GM23338 (cell line): Measurements from ENCODE around the gene TNNT3. TPM values are rescaled to one million over a fixed set of nuclear protein-coding genes. Genes with fewer than 3 reads are reported as not detected.

Experiments
- ATAC-seq: fragments of 200-7000 bp; cut with Tn5 transposase; 3 replicates; pipeline ENCODE4 v1.9.1; 2020
- DNase-seq: peaks from one replicate; pipeline ENCODE4 v3.0.0-alpha.2; 2015; ENCODE audit warnings: low spot score
- H2AFZ ChIP-seq: fragments of 200-600 bp; sonication (generic); 2 replicates; pipeline ENCODE4 v1.8.0; 2016; ENCODE audit warnings: antibody characterized with exemption, mild to moderate bottlenecking, moderate library complexity
- H3F3A ChIP-seq: fragments of 200-600 bp; sonication (generic); replicated peaks from 2 replicates; pipeline ENCODE4 v1.8.0; 2017; ENCODE audit warnings: antibody characterized with exemption, mixed run types, low read depth
- H3K27ac ChIP-seq: fragments of 200-600 bp; sonication (generic); 2 replicates; pipeline ENCODE4 v1.6.1; 2016; ENCODE audit warnings: low read depth
- H3K27me3 ChIP-seq: fragments of 200-600 bp; sonication (generic); 2 replicates; pipeline ENCODE4 v1.8.0; 2016; ENCODE audit warnings: mild to moderate bottlenecking, mixed run types, moderate library complexity; ENCODE audit not compliant: insufficient read depth
- H3K36me3 ChIP-seq: fragments of 200-600 bp; sonication (generic); 2 replicates; pipeline ENCODE4 v1.8.0; 2016; ENCODE audit warnings: mild to moderate bottlenecking; ENCODE audit not compliant: insufficient read depth
- H3K4me1 ChIP-seq: fragments of 200-600 bp; sonication (generic); 2 replicates; pipeline ENCODE4 v1.8.0; 2016; ENCODE audit warnings: mild to moderate bottlenecking, moderate library complexity; ENCODE audit not compliant: insufficient read depth
- H3K4me2 ChIP-seq: fragments of 200-600 bp; sonication (generic); 2 replicates; pipeline ENCODE4 v1.7.1; 2017; ENCODE audit warnings: mixed run types
- H3K4me3 ChIP-seq: fragments of 200-600 bp; sonication (generic); 2 replicates; pipeline ENCODE4 v1.6.1; 2016; ENCODE audit warnings: mixed run types
- H3K79me2 ChIP-seq: fragments of 200-600 bp; sonication (generic); replicated peaks from 2 replicates; pipeline ENCODE4 v1.8.0; 2017; ENCODE audit warnings: mild to moderate bottlenecking; ENCODE audit not compliant: insufficient read depth
- H3K9me2 ChIP-seq: fragments of 200-600 bp; sonication (generic); 2 replicates; pipeline ENCODE4 v1.8.0; 2017; ENCODE audit not compliant: insufficient read depth
- H4K20me1 ChIP-seq: fragments of 200-600 bp; sonication (generic); replicated peaks from 2 replicates; pipeline ENCODE4 v1.8.0; 2017; ENCODE audit warnings: mild to moderate bottlenecking; ENCODE audit not compliant: insufficient read depth
- H3K27ac Mint-ChIP-seq: 2 replicates; pipeline ENCODE4 v1.8.0; 2020; ENCODE audit warnings: inconsistent platforms, mild to moderate bottlenecking, moderate library complexity, mixed read lengths
- H3K27me3 Mint-ChIP-seq: 3 replicates; pipeline ENCODE4 v1.8.0; 2022; ENCODE audit warnings: low read depth, mild to moderate bottlenecking, moderate library complexity, mixed read lengths, inconsistent platforms; ENCODE audit not compliant: insufficient read depth, poor library complexity
- H3K36me3 Mint-ChIP-seq: 3 replicates; pipeline ENCODE4 v1.8.0; 2021; ENCODE audit warnings: low read depth, mild to moderate bottlenecking, inconsistent platforms, moderate library complexity, mixed read lengths
- H3K4me1 Mint-ChIP-seq: 3 replicates; pipeline ENCODE4 v1.8.0; 2020; ENCODE audit warnings: mild to moderate bottlenecking, inconsistent platforms, mixed read lengths
- H3K4me3 Mint-ChIP-seq: 3 replicates; pipeline ENCODE4 v1.8.0; 2021; ENCODE audit warnings: moderate library complexity, mild to moderate bottlenecking, inconsistent platforms, mixed read lengths
- H3K9me3 Mint-ChIP-seq: 3 replicates; pipeline ENCODE4 v1.8.0; 2020; ENCODE audit warnings: moderate library complexity, mild to moderate bottlenecking, inconsistent platforms, mixed read lengths
- CREB1 ChIP-seq: fragments of 250-450 bp; sonication (Bioruptor Pico); IDR thresholded peaks from 2 replicates; pipeline ENCODE4 v1.5.0; 2020; ENCODE audit warnings: low read depth, mild to moderate bottlenecking, moderate library complexity
- EZH2 ChIP-seq: fragments of 200-600 bp; sonication (generic); IDR thresholded peaks from one replicate; pipeline ENCODE4 v1.8.0; 2017; ENCODE audit warnings: antibody characterized with exemption, mild to moderate bottlenecking, low read depth; ENCODE audit not compliant: unreplicated experiment
- EZH2phosphoT487 ChIP-seq: fragments of 200-600 bp; sonication (generic); IDR thresholded peaks from one replicate; pipeline ENCODE4 v1.8.1; 2018; ENCODE audit warnings: antibody characterized with exemption; ENCODE audit not compliant: unreplicated experiment
- JUNB ChIP-seq: IDR thresholded peaks from one replicate; pipeline ENCODE4 v1.6.1; 2016; ENCODE audit warnings: antibody characterized with exemption; ENCODE audit not compliant: unreplicated experiment
- NANOG ChIP-seq: IDR thresholded peaks from 2 replicates; pipeline ENCODE4 v1.6.1; 2016; ENCODE audit warnings: antibody characterized with exemption, borderline replicate concordance
- POLR2AphosphoS5 ChIP-seq: IDR thresholded peaks from 2 replicates; pipeline ENCODE4 v1.6.1; 2016; ENCODE audit warnings: antibody characterized with exemption, low read depth
- STAT1 ChIP-seq: IDR thresholded peaks from one replicate; pipeline ENCODE4 v1.6.1; 2016; ENCODE audit warnings: antibody characterized with exemption; ENCODE audit not compliant: unreplicated experiment
- ZNF114 ChIP-seq: fragments of 250-450 bp; sonication (Bioruptor Pico); IDR thresholded peaks from 2 replicates; pipeline ENCODE4 v1.5.0; 2020; ENCODE audit warnings: mild to moderate bottlenecking, moderate library complexity
- ZNF331 ChIP-seq: fragments of 250-450 bp; sonication (Bioruptor Pico); IDR thresholded peaks from 2 replicates; pipeline ENCODE4 v1.5.0; 2020; ENCODE audit warnings: low read depth, mild to moderate bottlenecking, moderate library complexity
- polyA plus RNA-seq: library from polyadenylated mRNA; unstranded; fragments of >200 nt; fragmentation: Nextera tagmentation; extraction: Ambion mirVana; gene quantifications from 2 replicates; pipeline ENCODE4 v1.2.1, GENCODE V29; 2016
- total RNA-seq: library from RNA; depleted of rRNA; stranded (reverse); fragments of >200 nt; shearing (Covaris generic); gene quantifications from 2 replicates; pipeline ENCODE4 v1.2.3, GENCODE V29; 2014
- TF ChIP-seq, protein P1 (sequence below): IDR thresholded peaks from 2 replicates; pipeline ENCODE4 v1.6.1; 2016; ENCODE audit warnings: antibody characterized with exemption
- TF ChIP-seq, protein P2 (sequence below), 2 experiments: fragments of 200-600 bp in 1 of 2; sonication (generic) in 1 of 2; conservative IDR thresholded peaks; 2 replicates each; pipeline versions ENCODE4 v1.5.1 to v1.6.1; 2016 to 2017; ENCODE audit warnings: antibody characterized with exemption in 2 of 2, low read depth in 2 of 2, mild to moderate bottlenecking in 2 of 2, moderate library complexity in 1 of 2
- TF ChIP-seq, protein P3 (sequence below): IDR thresholded peaks from one replicate; pipeline ENCODE4 v1.6.1; 2018; ENCODE audit warnings: antibody characterized with exemption; ENCODE audit not compliant: unreplicated experiment
- TF ChIP-seq, protein P4 (sequence below): fragments of 250-450 bp; sonication (Bioruptor Pico); IDR thresholded peaks from 2 replicates; pipeline ENCODE4 v1.5.0; 2020; ENCODE audit warnings: mild to moderate bottlenecking, moderate library complexity

Gene TNNT3
- total and polyA plus RNA-seq, 2 experiments from 2014 or later = not detected

DNA sequence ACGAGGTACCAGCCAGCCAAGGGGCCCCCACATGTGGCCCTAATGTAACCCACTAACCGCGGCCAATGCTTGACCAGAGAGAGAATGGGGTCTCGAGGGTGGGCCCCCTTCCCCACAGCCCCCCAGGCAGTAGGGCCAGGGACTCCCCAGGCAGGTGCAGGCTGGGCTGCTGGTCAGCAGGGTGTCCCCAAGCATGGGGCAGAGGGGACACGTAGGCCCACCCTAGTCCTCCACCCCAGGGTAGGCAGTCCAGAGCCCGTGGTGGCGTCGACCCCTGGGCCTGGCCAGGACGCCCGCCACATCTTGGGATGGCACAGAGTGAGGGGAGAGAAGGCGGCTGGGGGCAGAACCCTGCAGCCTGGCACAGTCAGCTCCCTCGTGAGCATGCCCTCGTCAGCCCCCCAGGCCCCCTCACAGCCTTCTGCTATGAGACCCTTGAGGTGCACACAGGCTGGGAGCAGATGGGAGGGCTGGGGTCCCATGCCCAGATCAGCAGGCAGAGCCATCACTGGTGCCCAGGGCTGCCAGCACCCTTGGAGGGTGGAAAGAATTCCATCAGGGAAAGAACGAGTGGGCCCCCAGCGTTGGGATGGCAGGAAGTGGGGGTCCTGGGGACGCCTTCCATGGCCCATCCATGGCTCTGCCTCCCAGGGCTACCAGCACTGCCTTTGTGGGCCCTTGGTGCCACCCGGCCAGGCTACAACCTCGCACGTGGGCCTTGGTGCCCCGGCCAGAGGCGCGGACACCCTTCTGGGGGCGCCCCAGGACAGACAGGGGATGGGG, 6.1 kb downstream of the TNNT3 start:
- H3K27me3 Mint-ChIP-seq = peaks cover 2% of the 10 kb centered on the region
- no peaks in the 10 kb centered on the region for H3K36me3 ChIP-seq
- TF ChIP-seq CREB1 (CRISPR knock-in tag) = no peak
- TF ChIP-seq, protein P1, sequence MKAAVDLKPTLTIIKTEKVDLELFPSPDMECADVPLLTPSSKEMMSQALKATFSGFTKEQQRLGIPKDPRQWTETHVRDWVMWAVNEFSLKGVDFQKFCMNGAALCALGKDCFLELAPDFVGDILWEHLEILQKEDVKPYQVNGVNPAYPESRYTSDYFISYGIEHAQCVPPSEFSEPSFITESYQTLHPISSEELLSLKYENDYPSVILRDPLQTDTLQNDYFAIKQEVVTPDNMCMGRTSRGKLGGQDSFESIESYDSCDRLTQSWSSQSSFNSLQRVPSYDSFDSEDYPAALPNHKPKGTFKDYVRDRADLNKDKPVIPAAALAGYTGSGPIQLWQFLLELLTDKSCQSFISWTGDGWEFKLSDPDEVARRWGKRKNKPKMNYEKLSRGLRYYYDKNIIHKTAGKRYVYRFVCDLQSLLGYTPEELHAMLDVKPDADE = no peak
- no peak for TF ChIP-seq STAT1
- TF ChIP-seq POLR2AphosphoS5 = no peak
- TF ChIP-seq, protein P2, sequence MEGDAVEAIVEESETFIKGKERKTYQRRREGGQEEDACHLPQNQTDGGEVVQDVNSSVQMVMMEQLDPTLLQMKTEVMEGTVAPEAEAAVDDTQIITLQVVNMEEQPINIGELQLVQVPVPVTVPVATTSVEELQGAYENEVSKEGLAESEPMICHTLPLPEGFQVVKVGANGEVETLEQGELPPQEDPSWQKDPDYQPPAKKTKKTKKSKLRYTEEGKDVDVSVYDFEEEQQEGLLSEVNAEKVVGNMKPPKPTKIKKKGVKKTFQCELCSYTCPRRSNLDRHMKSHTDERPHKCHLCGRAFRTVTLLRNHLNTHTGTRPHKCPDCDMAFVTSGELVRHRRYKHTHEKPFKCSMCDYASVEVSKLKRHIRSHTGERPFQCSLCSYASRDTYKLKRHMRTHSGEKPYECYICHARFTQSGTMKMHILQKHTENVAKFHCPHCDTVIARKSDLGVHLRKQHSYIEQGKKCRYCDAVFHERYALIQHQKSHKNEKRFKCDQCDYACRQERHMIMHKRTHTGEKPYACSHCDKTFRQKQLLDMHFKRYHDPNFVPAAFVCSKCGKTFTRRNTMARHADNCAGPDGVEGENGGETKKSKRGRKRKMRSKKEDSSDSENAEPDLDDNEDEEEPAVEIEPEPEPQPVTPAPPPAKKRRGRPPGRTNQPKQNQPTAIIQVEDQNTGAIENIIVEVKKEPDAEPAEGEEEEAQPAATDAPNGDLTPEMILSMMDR (conservative IDR thresholded peaks at IDR 0.05; ENCODE audit: low read depth in 2 of 2) = no peak
- TF ChIP-seq, protein P3, sequence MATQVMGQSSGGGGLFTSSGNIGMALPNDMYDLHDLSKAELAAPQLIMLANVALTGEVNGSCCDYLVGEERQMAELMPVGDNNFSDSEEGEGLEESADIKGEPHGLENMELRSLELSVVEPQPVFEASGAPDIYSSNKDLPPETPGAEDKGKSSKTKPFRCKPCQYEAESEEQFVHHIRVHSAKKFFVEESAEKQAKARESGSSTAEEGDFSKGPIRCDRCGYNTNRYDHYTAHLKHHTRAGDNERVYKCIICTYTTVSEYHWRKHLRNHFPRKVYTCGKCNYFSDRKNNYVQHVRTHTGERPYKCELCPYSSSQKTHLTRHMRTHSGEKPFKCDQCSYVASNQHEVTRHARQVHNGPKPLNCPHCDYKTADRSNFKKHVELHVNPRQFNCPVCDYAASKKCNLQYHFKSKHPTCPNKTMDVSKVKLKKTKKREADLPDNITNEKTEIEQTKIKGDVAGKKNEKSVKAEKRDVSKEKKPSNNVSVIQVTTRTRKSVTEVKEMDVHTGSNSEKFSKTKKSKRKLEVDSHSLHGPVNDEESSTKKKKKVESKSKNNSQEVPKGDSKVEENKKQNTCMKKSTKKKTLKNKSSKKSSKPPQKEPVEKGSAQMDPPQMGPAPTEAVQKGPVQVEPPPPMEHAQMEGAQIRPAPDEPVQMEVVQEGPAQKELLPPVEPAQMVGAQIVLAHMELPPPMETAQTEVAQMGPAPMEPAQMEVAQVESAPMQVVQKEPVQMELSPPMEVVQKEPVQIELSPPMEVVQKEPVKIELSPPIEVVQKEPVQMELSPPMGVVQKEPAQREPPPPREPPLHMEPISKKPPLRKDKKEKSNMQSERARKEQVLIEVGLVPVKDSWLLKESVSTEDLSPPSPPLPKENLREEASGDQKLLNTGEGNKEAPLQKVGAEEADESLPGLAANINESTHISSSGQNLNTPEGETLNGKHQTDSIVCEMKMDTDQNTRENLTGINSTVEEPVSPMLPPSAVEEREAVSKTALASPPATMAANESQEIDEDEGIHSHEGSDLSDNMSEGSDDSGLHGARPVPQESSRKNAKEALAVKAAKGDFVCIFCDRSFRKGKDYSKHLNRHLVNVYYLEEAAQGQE = no peak
- TF ChIP-seq EZH2phosphoT487 = no peak
- no peak for TF ChIP-seq NANOG
- no peak for TF ChIP-seq ZNF331
- no peak for TF ChIP-seq EZH2
- TF ChIP-seq JUNB = no peak
- TF ChIP-seq ZNF114 = no peak
- TF ChIP-seq, protein P4, sequence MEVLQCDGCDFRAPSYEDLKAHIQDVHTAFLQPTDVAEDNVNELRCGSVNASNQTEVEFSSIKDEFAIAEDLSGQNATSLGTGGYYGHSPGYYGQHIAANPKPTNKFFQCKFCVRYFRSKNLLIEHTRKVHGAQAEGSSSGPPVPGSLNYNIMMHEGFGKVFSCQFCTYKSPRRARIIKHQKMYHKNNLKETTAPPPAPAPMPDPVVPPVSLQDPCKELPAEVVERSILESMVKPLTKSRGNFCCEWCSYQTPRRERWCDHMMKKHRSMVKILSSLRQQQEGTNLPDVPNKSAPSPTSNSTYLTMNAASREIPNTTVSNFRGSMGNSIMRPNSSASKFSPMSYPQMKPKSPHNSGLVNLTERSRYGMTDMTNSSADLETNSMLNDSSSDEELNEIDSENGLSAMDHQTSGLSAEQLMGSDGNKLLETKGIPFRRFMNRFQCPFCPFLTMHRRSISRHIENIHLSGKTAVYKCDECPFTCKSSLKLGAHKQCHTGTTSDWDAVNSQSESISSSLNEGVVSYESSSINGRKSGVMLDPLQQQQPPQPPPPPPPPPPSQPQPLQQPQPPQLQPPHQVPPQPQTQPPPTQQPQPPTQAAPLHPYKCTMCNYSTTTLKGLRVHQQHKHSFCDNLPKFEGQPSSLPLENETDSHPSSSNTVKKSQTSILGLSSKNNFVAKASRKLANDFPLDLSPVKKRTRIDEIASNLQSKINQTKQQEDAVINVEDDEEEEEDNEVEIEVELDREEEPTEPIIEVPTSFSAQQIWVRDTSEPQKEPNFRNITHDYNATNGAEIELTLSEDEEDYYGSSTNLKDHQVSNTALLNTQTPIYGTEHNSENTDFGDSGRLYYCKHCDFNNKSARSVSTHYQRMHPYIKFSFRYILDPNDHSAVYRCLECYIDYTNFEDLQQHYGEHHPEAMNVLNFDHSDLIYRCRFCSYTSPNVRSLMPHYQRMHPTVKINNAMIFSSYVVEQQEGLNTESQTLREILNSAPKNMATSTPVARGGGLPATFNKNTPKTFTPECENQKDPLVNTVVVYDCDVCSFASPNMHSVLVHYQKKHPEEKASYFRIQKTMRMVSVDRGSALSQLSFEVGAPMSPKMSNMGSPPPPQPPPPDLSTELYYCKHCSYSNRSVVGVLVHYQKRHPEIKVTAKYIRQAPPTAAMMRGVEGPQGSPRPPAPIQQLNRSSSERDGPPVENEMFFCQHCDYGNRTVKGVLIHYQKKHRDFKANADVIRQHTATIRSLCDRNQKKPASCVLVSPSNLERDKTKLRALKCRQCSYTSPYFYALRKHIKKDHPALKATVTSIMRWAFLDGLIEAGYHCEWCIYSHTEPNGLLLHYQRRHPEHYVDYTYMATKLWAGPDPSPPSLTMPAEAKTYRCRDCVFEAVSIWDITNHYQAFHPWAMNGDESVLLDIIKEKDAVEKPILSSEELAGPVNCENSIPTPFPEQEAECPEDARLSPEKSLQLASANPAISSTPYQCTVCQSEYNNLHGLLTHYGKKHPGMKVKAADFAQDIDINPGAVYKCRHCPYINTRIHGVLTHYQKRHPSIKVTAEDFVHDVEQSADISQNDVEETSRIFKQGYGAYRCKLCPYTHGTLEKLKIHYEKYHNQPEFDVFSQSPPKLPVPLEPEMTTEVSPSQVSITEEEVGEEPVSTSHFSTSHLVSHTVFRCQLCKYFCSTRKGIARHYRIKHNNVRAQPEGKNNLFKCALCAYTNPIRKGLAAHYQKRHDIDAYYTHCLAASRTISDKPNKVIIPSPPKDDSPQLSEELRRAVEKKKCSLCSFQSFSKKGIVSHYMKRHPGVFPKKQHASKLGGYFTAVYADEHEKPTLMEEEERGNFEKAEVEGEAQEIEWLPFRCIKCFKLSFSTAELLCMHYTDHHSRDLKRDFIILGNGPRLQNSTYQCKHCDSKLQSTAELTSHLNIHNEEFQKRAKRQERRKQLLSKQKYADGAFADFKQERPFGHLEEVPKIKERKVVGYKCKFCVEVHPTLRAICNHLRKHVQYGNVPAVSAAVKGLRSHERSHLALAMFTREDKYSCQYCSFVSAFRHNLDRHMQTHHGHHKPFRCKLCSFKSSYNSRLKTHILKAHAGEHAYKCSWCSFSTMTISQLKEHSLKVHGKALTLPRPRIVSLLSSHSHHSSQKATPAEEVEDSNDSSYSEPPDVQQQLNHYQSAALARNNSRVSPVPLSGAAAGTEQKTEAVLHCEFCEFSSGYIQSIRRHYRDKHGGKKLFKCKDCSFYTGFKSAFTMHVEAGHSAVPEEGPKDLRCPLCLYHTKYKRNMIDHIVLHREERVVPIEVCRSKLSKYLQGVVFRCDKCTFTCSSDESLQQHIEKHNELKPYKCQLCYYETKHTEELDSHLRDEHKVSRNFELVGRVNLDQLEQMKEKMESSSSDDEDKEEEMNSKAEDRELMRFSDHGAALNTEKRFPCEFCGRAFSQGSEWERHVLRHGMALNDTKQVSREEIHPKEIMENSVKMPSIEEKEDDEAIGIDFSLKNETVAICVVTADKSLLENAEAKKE = no peak
- no peaks in the 10 kb centered on the region for H3K27me3 ChIP-seq
- no peak overlapping the region for H3K4me2 ChIP-seq
- no peaks in the 10 kb centered on the region for H3K9me3 Mint-ChIP-seq
- no peaks in the 10 kb centered on the region for H3K79me2 ChIP-seq
- H3F3A ChIP-seq = no peaks in the 10 kb centered on the region
- no peaks in the 10 kb centered on the region for H3K4me1 Mint-ChIP-seq
- H4K20me1 ChIP-seq = no peaks in the 10 kb centered on the region
- H3K4me3 ChIP-seq = no peak overlapping the region
- no peak overlapping the region for H3K4me3 Mint-ChIP-seq
- H3K27ac Mint-ChIP-seq = no peak overlapping the region
- H3K36me3 Mint-ChIP-seq = no peaks in the 10 kb centered on the region
- H3K27ac ChIP-seq = no peak overlapping the region
- no peaks in the 10 kb centered on the region for H3K9me2 ChIP-seq
- H2AFZ ChIP-seq = no peak overlapping the region
- ATAC-seq (no peak), DNase-seq (no peak)
- no peaks in the 10 kb centered on the region for H3K4me1 ChIP-seq
